ENCODE measurements around the gene DOCK10. TPM values are rescaled to one million over a fixed set of nuclear protein-coding genes. Genes with fewer than 3 reads are reported as not detected.
"Not testable (repeated sequence)": the region's sequence is repeated elsewhere in the genome, so short reads cannot be mapped to it uniquely, and the experiment has no call there.

DOCK10 gene
- total and polyA plus RNA-seq, 8 donors = 0.89 to 33.8 (median 3.2) TPM

- WGBS, 5 donors = 76 to 88% (median 83%) methylated on average over 4 of the region's 4 CpGs
- peaks cover 0 to 4% (median 0%) of the 10 kb centered on the region in 4 donors for H3K4me1 ChIP-seq
These were observed 94.7 kb downstream of the DOCK10 start for GRCh38 chr2:224947566-224947965.

DNA sequence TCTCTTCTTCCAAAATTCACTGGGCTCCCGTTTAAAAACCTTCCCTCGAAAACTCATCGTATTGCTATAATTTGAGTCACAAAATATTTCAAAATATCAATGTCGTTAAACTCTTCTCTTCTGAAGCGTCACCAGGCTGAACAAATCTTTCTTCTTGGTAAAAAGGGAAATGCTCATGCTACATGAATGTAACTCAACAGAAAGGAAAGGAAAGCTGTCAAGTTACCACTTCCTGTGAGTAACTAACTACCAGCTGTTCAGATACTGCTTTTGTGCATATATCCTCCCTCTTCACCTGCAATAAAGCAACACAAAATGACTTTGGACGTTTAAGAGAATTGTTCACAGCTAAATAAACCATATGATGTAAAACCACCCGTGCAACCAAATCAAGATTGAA is 95.4 kb downstream of the DOCK10 start:
- peak overlapping the region in 2 of 4 donors; percentile 4 to 15 for H3K4me3 ChIP-seq
- H3K4me1 ChIP-seq = peaks cover 0 to 4% (median 0%) of the 10 kb centered on the region in 4 donors
- TF ChIP-seq POLR2AphosphoS5 (IDR thresholded peaks at IDR 0.05) (peak in 2 of 3 donors; percentile 22 to 52), CTCF (IDR thresholded peaks at IDR 0.05) (no peak)
- DNase-seq = peak in 1 of 2 donors; percentile 55
- H3K36me3 ChIP-seq = no peaks in the 10 kb centered on the region
- intact Hi-C loops (cut with DNase I; ENCODE audit: low total_unique reads) = no loop called here
- 56 to 66% (median 65%) methylated on average over 7 of the region's 7 CpGs for WGBS, 5 donors
- H3K27ac ChIP-seq = peak overlapping the region in 4 of 5 donors; percentile 36 to 66 (median 54)
- no peaks in the 10 kb centered on the region for H3K9me3 ChIP-seq
- no peaks in the 10 kb centered on the region for H3K27me3 ChIP-seq

More at GRCh38 chr2:224947566-224947965, 94.7 kb downstream of the DOCK10 start:
- no peaks in the 10 kb centered on the region for H3K27me3 ChIP-seq
- no peak for DNase-seq
- intact Hi-C loops (cut with DNase I; ENCODE audit: low total_unique reads) = no loop called here
- TF ChIP-seq EP300 (IDR thresholded peaks at IDR 0.05) = no peak
- TF ChIP-seq POLR2A (IDR thresholded peaks at IDR 0.05) = no peak
- TF ChIP-seq POLR2AphosphoS5 (IDR thresholded peaks at IDR 0.05) = no peak
- no peak for TF ChIP-seq CTCF (IDR thresholded peaks at IDR 0.05)
- no peaks in the 10 kb centered on the region for H3K9me3 ChIP-seq
- no peak overlapping the region for H3K4me3 ChIP-seq
- H3K36me3 ChIP-seq = no peaks in the 10 kb centered on the region
- H3K27ac ChIP-seq = peak overlapping the region in 2 of 5 donors; percentile 60 to 66

- H3K4me3 ChIP-seq = peak overlapping the region in 2 of 4 donors; percentile 5 to 20
- DNase-seq = no peak
- H3K27ac ChIP-seq = peak overlapping the region in 4 of 5 donors; percentile 12 to 66 (median 38)
These were observed 97.3 kb downstream of the DOCK10 start for GRCh38 chr2:224944707-224945547.

DNA sequence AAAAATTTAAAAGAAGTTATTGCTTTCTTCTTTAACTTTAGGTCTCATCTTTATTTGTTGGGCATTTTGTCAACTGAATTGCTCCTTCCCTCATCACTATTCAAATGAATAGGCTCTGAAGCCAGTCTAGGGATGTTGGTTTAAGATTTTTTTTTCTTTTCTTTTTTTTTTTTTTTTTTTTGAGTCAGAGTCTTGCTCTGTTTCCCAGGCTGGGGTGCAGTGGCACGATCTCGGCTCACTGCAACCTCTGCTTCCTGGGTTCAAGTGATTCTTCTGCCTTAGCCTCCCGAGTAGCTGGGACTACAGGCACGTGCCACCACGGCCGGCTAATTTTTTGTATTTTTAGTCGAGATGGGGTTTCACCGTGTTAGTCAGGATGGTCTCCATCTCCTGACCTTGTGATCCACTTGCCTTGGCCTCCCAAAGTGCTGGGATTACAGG is 98.6 kb downstream of the DOCK10 start:
- H3K36me3 ChIP-seq; DNase-seq; H3K4me3 ChIP-seq; intact Hi-C loops (cut with DNase I; ENCODE audit: low total_unique reads); H3K27me3 ChIP-seq; H3K9me3 ChIP-seq: not testable (repeated sequence)
- peak overlapping the region in 1 of 5 donors; percentile 18 for H3K27ac ChIP-seq
- WGBS, 5 donors = 74 to 92% (median 78%) methylated on average over 8 of the region's 8 CpGs
- peaks cover 0 to 10% (median 3%) of the 10 kb centered on the region in 4 donors for H3K4me1 ChIP-seq

More at GRCh38 chr2:224944707-224945547, 97.3 kb downstream of the DOCK10 start:
- TF ChIP-seq POLR2AphosphoS5 (IDR thresholded peaks at IDR 0.05) (no peak), CTCF (IDR thresholded peaks at IDR 0.05) (no peak), POLR2A (IDR thresholded peaks at IDR 0.05) (no peak), EP300 (IDR thresholded peaks at IDR 0.05) (no peak)
- no peaks in the 10 kb centered on the region for H3K9me3 ChIP-seq
- intact Hi-C loops (cut with DNase I; ENCODE audit: low total_unique reads) = no loop called here
- WGBS, 5 donors = 76 to 81% (median 77%) methylated on average over 8 of the region's 8 CpGs
- no peaks in the 10 kb centered on the region for H3K36me3 ChIP-seq
- H3K27me3 ChIP-seq = no peaks in the 10 kb centered on the region
- H3K4me1 ChIP-seq = peaks cover 0 to 4% (median 0%) of the 10 kb centered on the region in 4 donors

GRCh38 chr2:224941960-224942359 is 100.3 kb downstream of the DOCK10 start:
- 77 to 97% (median 89%) methylated on average over 2 of the region's 2 CpGs for WGBS, 5 donors
- no peaks in the 10 kb centered on the region for H3K27me3 ChIP-seq
- peaks cover 0 to 19% (median 7%) of the 10 kb centered on the region in 4 donors for H3K4me1 ChIP-seq
- no peaks in the 10 kb centered on the region for H3K9me3 ChIP-seq
- TF ChIP-seq POLR2A (IDR thresholded peaks at IDR 0.05) (no peak), EP300 (IDR thresholded peaks at IDR 0.05) (no peak), CTCF (IDR thresholded peaks at IDR 0.05) (no peak), POLR2AphosphoS5 (IDR thresholded peaks at IDR 0.05) (no peak)
- DNase-seq = no peak
- no peaks in the 10 kb centered on the region for H3K36me3 ChIP-seq
- H3K27ac ChIP-seq = no peak overlapping the region
- intact Hi-C loops (cut with DNase I; ENCODE audit: low total_unique reads) = no loop called here
- H3K4me3 ChIP-seq = no peak overlapping the region

Measured in stomach (tissue), 9 donors.